DLD1 (cell line): Measurements from ENCODE around the gene ZC3HAV1.
"Not testable (repeated sequence)": the region's sequence is repeated elsewhere in the genome, so short reads cannot be mapped to it uniquely, and the experiment has no call there.

Experiments used
- in situ Hi-C: cut with HindIII; loops from 2 replicates; pipeline ENCODE4 v1.10.0; 2017; ENCODE audit warnings: low sequenced_read_pairs

ZC3HAV1 gene

DNA sequence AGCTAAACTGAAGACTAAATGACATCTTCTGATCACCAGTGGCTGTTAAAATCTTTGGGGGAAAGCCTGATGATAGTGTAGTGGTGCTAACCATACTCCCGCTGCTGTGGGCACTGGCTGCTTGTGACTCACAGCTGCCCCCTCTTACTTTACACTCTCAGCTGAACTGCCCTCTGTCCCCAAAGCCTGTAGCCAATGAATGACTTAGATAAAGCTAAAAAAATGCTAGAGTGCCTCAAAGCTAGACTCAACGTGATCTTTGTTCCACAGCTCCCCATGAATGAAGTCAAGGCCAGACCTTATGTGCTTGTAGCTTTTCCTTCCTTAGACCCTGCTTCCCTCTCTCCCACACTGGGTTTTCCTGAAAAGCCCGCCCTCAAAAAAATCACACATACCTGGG is 80.2 kb downstream of the ZC3HAV1 start:
- in situ Hi-C loops: no loop called here

GRCh38 chr7:139026551-139026950 is 83.0 kb downstream of the ZC3HAV1 start:
- in situ Hi-C loops: no loop called here

- in situ Hi-C loops: not testable (repeated sequence)
Observed at GRCh38 chr7:139025861-139026260, 83.7 kb downstream of the ZC3HAV1 start.

GRCh38 chr7:139023076-139023475 is 86.4 kb downstream of the ZC3HAV1 start:
- in situ Hi-C loops: no loop called here

DNA sequence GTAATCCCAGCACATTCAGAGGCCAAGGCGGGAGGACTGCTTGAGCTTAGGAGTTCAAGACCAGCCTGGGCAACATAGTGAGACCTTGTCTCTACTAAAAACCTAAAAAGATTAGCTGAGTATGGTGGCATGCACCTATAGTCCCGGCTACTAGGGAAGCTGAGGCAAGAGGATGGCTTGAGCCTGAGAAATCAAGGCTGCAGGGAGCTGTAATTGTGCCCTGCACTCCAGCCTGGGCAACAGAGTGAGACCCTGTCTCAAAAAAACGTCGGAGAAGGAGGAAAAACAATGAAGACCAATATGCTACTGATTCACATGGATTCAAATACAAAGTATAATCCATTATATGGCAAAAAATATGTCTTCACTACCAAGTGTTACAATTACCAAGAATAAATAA is 87.2 kb downstream of the ZC3HAV1 start:
- in situ Hi-C loops: no loop called here

GRCh38 chr7:139018910-139019309 is 90.6 kb downstream of the ZC3HAV1 start:
- in situ Hi-C loops: no loop called here

DNA sequence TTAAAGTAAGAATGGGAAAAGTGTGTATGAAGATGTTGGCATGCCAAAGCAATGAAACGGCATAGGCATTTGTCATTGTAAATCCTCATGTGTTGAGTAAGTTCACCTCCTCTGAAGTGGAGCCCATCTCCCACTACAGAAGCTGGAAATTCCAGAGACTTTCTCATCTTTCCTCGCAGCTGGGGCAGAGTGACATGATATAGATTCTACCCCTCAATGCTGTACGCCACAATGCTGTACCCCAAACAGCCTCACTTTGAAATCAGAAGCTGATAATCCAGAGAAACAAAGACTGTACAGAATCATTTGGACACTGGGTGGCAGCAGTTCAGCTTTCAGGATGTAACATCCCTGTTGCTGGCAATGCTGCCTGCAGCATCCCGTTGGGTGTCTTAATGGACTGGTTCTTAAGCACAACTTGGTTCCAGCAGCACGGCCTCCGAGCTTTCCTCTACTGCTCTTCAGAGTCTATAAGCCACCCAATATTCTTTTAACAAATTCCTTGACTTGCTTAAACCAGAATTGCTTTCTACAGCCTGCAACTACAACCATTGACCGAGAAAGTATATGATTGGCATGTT is 92.5 kb downstream of the ZC3HAV1 start:
- in situ Hi-C loops: no loop called here

DNA sequence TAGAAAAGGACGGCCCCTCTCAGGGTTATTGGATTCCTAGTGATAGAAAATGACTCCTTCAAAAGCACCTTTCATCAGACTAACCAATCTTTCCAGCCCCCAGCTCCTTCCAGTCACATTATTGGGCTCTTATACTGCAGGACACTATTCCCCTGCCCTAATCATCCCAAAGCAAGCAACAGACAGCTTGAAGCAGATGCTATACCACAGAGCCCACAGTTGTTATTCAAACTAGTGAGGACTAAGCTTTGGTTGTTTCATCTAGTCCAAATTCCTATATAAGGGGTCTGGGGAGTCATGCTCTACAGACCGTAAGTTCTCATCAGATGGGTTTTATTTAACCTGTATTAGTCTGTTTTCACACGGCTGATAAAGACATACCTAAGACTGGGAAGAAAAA is 98.1 kb downstream of the ZC3HAV1 start:
- in situ Hi-C loops: no loop called here

DNA sequence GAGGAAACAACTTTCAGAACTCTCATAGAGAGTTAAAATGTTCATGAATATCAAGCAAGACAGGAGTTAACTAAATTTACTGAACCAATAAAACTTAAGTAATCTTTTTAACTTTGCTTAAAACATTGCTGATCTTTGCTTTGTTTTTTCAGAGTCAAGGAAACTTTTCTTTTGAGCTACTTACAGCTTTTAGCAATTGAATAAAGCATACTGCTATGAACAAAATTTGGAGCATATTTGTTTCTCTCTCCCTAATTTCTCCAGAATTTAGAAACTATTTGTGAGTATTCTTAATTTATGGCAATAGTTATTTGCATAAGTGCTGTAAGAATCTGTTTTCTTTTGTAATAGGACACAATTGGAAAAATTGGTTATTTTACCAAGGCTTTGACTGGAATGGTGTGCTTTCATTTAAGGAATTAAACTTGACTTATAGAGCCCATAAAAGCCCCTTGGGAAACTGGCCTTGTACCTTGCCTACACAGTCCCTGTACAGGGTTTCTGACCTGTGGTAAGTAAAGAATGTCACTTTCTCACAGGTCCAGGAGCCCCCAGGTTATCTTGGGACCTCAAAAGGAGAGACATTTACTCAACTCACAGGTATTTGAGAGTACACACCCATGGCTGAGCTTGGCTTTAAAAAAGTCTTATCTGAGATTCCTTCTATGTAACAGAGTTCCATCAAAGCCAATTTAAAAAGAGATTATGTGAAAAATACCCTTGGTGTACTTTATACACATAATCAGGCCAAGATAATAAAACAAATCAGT is 105.0 kb downstream of the ZC3HAV1 start:
- in situ Hi-C loops: no loop called here

GRCh38 chr7:138999414-138999813 is 110.1 kb downstream of the ZC3HAV1 start:
- in situ Hi-C loops: no loop called here
